B cell (primary cell): ENCODE data around the gene EXD3. TPM values are rescaled to one million over a fixed set of nuclear protein-coding genes. Genes with fewer than 3 reads are reported as not detected.

Experiments used
- ATAC-seq: fragments of 200-7000 bp; cut with Tn5 transposase; one replicate; pipeline ENCODE4 v1.10.0; 2021; ENCODE audit warnings: low read depth, mild to moderate bottlenecking, moderate number of reproducible peaks, moderate library complexity
- CTCF ChIA-PET: fragments of 350-600 bp; sonication (Branson Sonifier 250); formaldehyde crosslinking; loops from one replicate; lab custom pipeline; 2021; ENCODE audit warnings: antibody characterized with exemption, inconsistent platforms; lab: Charles Lee
- POLR2A ChIA-PET: fragments of 350-600 bp; sonication (Branson Sonifier 250); formaldehyde crosslinking; loops from one replicate; lab custom pipeline; 2021; ENCODE audit warnings: antibody characterized with exemption; lab: Charles Lee
- DNase-seq: peaks from one replicate; pipeline ENCODE4 v3.0.0; 2013
- H2AFZ ChIP-seq: 2 replicates; pipeline ENCODE4 v1.6.1; 2012; ENCODE audit warnings: mild to moderate bottlenecking, low read depth, low read length; ENCODE audit not compliant: insufficient read depth, poor library complexity, severe bottlenecking
- H3K27ac ChIP-seq, 2 donors: 1 replicate in 1 of 2; 2 replicates in 1 of 2; pipeline ENCODE4 v1.5.1; 2012 to 2013; ENCODE audit warnings: low read length in 2 of 2, mild to moderate bottlenecking in 2 of 2, moderate library complexity in 1 of 2
- H3K27me3 ChIP-seq, 4 experiments: fragments of 200-600 bp in 1 of 4; sonication (generic) in 1 of 4; replicated peaks in 1 of 4; 1 replicate in 2 of 4; 2 replicates in 2 of 4; pipeline versions ENCODE4 v1.6.1 to v1.7.0; 2013 to 2016; ENCODE audit warnings: low read length in 3 of 4, mild to moderate bottlenecking in 2 of 4, mixed read lengths in 1 of 4, moderate library complexity in 1 of 4; ENCODE audit not compliant: insufficient read depth in 4 of 4, control insufficient read depth in 3 of 4; ENCODE audit errors: control extremely low read depth in 1 of 4
- H3K36me3 ChIP-seq, 2 experiments: replicated peaks in 1 of 2; 1 replicate in 1 of 2; 2 replicates in 1 of 2; pipeline versions ENCODE4 v1.6.1 to v1.7.1; 2013; ENCODE audit warnings: low read length in 1 of 2; ENCODE audit not compliant: insufficient read depth in 2 of 2, control insufficient read depth in 1 of 2; ENCODE audit errors: control extremely low read depth in 1 of 2, extremely low read depth in 1 of 2
- H3K4me1 ChIP-seq, 2 donors: fragments of 200-600 bp in 1 of 2; sonication (generic) in 1 of 2; 1 replicate in 1 of 2; 2 replicates in 1 of 2; pipeline versions ENCODE4 v1.5.1 to v1.6.1; 2013 to 2017; ENCODE audit warnings: low read length in 2 of 2; ENCODE audit not compliant: control insufficient read depth in 2 of 2, insufficient read depth in 2 of 2
- H3K4me2 ChIP-seq: replicated peaks from 2 replicates; pipeline ENCODE3; 2012; ENCODE audit warnings: mild to moderate bottlenecking, low read depth, low read length; ENCODE audit not compliant: poor library complexity, severe bottlenecking
- H3K4me3 ChIP-seq, 5 experiments: fragments of 200-600 bp in 1 of 5; sonication (generic) in 1 of 5; 1 replicate in 3 of 5; 2 replicates in 2 of 5; pipeline versions ENCODE4 v1.5.1 to v1.7.0; 2011 to 2016; ENCODE audit warnings: low read length in 4 of 5, mild to moderate bottlenecking in 4 of 5, low read depth in 2 of 5, control low read depth in 1 of 5, moderate library complexity in 1 of 5; ENCODE audit not compliant: insufficient read depth in 1 of 5; ENCODE audit errors: control extremely low read depth in 1 of 5, extremely low read depth in 1 of 5
- H3K79me2 ChIP-seq: fragments of 200-600 bp; sonication (generic); one replicate; pipeline ENCODE4 v1.6.0; 2016; ENCODE audit warnings: low read length; ENCODE audit not compliant: control insufficient read depth, insufficient read depth
- H3K9ac ChIP-seq: fragments of 200-600 bp; sonication (generic); 2 replicates; pipeline ENCODE4 v1.6.1; 2017; ENCODE audit warnings: mild to moderate bottlenecking, low read length, moderate library complexity
- H3K9me3 ChIP-seq, 3 donors: one replicate each; pipeline versions ENCODE4 v1.6.1 to v1.7.1; 2013; ENCODE audit warnings: low read length in 2 of 3; ENCODE audit not compliant: control insufficient read depth in 2 of 3, insufficient read depth in 1 of 3; ENCODE audit errors: control extremely low read depth in 1 of 3
- H4K20me1 ChIP-seq: 2 replicates; pipeline ENCODE4 v1.6.0; 2012; ENCODE audit warnings: mild to moderate bottlenecking, low read length; ENCODE audit not compliant: insufficient read depth, control insufficient read depth, poor library complexity, severe bottlenecking
- H3K27ac Mint-ChIP-seq: one replicate; pipeline ENCODE4 v1.8.0; 2021; ENCODE audit warnings: mixed read lengths
- H3K27me3 Mint-ChIP-seq: one replicate; pipeline ENCODE4 v1.8.0; 2021; ENCODE audit warnings: mixed read lengths
- H3K4me1 Mint-ChIP-seq: one replicate; pipeline ENCODE4 v1.8.0; 2021; ENCODE audit warnings: mixed read lengths
- H3K4me3 Mint-ChIP-seq: one replicate; pipeline ENCODE4 v1.8.0; 2021; ENCODE audit warnings: mixed read lengths
- H3K9me3 Mint-ChIP-seq: one replicate; pipeline ENCODE4 v1.8.0; 2022; ENCODE audit warnings: mixed read lengths; ENCODE audit not compliant: insufficient read depth
- EZH2 ChIP-seq: IDR thresholded peaks from 2 replicates; pipeline ENCODE4 v1.6.1; 2012; ENCODE audit warnings: borderline replicate concordance, low read depth, mild to moderate bottlenecking, moderate library complexity, low read length; ENCODE audit not compliant: insufficient read depth, poor library complexity, severe bottlenecking
- WGBS: methylation state at CpG from one replicate; pipeline ENCODE4 v1.1.5; 2013; ENCODE audit warnings: missing lambda C conversion rate; ENCODE audit not compliant: insufficient coverage; 5-methylcytosine and 5-hydroxymethylcytosine counted together
- intact Hi-C: fragments of 100-400 bp; cut with micrococcal nuclease; formaldehyde crosslinking; loops from one replicate; pipeline ENCODE4 v1.10.0; 2022
- polyA plus RNA-seq: library from polyadenylated mRNA; depleted of rRNA; stranded (reverse); fragments of >200 nt; gene quantifications from 2 replicates; pipeline ENCODE4 v1.2.3, GENCODE V29; 2012
- total RNA-seq, 2 donors: library from RNA; stranded (reverse); fragments of 120-200 nt in 1 of 2; gene quantifications; 1 replicate in 1 of 2; 2 replicates in 1 of 2; pipeline versions ENCODE4 v1.2.3 to v1.2.4, GENCODE V29; 2013 to 2022
- TF ChIP-seq, protein P1 (sequence below): fragments of 200-600 bp; IDR thresholded peaks from one replicate; pipeline ENCODE4 v1.8.0; 2022; ENCODE audit warnings: antibody characterized with exemption, mild to moderate bottlenecking

The EXD3 gene
- total and polyA plus RNA-seq, 2 donors (not counting 1 experiment from before 2014, with no cell fraction given): 22.5 to 23.7 TPM

DNA sequence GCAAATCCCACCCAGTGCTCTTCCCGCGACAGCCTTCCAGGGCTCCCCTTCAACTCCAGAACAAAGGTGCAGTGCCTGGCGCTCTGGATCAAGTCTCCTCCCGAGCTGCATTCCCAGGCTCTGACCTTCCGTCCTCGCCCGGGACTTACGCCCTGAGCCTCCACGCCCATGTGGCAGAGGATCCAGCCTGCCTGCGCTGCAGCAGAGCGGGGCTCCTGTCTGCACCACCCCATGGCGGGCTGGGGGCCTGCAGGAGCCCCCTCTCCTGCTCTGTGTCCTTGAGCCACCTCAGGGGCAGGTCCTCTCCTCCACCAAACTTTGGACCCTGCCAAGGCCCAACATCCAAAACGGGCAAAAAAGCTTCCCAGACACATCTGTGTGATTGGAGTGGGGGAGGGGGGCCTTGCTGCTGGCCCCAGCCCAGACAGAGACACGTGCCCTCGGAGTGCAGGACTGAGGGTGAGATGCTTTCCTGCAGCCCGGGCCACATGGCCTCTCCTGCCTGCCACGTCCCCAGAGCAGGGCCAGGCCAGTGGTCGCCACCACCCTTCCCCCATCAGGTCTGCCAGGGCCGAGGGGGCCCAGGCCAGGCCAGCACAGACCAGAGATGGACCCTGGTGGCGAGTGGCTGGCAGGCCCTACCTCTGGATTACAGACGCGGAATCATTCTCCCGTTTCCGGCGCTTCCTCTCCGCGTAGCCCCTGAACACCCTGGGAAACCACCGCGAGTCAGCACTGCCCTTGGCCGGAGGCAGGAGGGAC lies 31.8 kb upstream of the EXD3 start:
- Histone ChIP-seq H3K4me2 (peak overlapping the region; percentile 91), H3K4me1 (peaks cover 41 to 62% of the 10 kb centered on the region in 2 donors), H3K27ac (peak overlapping the region; percentile 41 to 73), H3K9ac (peak overlapping the region; percentile 66), H4K20me1 (peaks cover 16% of the 10 kb centered on the region), H3K27me3 (no peaks in the 10 kb centered on the region), H2AFZ (peak overlapping the region; percentile 54), H3K79me2 (peaks cover 3% of the 10 kb centered on the region), H3K9me3 (peaks cover 0 to 6% (median 0%) of the 10 kb centered on the region in 3 donors), H3K36me3 (peaks cover 0 to 3% of the 10 kb centered on the region in 2 experiments), H3K4me3 (peak overlapping the region in 4 of 5 experiments; percentile 54 to 71 (median 60))
- Mint-ChIP-seq H3K9me3 (no peaks in the 10 kb centered on the region), H3K4me1 (peaks cover 33% of the 10 kb centered on the region), H3K27ac (peak overlapping the region; percentile 79), H3K4me3 (peak overlapping the region; percentile 85), H3K27me3 (no peaks in the 10 kb centered on the region)
- intact Hi-C loops: loop anchor here (1.0 to 10.0 kb wide), 3 partner anchors 31 to 660 kb away; partner anchors contain the start of genes CCDC183, EXD3, MRPL41 and NOXA1
- CTCF ChIA-PET: no interaction called here
- 85% methylated on average over 26 of the region's 30 CpGs for WGBS
- DNase-seq: no peak
- ATAC-seq: no peak
- TF ChIP-seq EZH2: no peak
- POLR2A ChIA-PET: interaction anchor here (1.4 kb wide), 1 partner anchor 32 kb away, joined by 9 read pairs; the partner anchor contains the start of genes EXD3 and NOXA1

DNA sequence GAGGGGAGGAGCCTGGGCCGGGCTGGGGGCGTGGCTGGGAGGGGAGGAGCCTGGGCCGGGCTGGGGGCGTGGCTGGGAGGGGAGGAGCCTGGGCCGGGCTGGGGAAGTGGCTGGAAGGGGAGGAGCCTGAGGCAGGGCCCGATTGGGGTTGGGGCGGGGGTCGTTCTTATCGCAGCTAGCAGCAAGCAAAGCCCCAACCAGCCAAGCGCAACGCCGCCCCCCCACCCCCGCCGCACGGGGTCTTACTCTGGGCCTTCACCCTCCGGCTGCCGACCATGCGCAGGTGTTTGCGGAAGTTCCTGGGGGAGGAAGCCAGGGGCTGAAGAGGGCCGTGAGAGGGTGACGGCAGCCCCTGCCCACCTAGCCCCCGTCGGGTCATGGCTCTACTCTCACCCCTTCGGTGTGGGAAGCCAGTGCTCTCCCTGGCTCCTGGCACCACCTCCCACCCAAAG lies 31.2 kb upstream of the EXD3 start:
- Mint-ChIP-seq H3K27me3 (no peaks in the 10 kb centered on the region), H3K9me3 (no peaks in the 10 kb centered on the region), H3K4me1 (peaks cover 29% of the 10 kb centered on the region), H3K4me3 (peak overlapping the region; percentile 85), H3K27ac (peak overlapping the region; percentile 79)
- H3K27ac ChIP-seq: peak overlapping the region; percentile 41 to 73
- peak; percentile 52 for ATAC-seq
- H3K27me3 ChIP-seq: no peaks in the 10 kb centered on the region
- no peaks in the 10 kb centered on the region for H3K79me2 ChIP-seq
- peak overlapping the region; percentile 54 for H2AFZ ChIP-seq
- ChIA-PET CTCF (no interaction called here), POLR2A (interaction anchor here (1.4 kb wide), 1 partner anchor 32 kb away, joined by 9 read pairs; the partner anchor contains the start of genes EXD3 and NOXA1)
- peak overlapping the region; percentile 66 for H3K9ac ChIP-seq
- WGBS: 7% methylated on average over 15 of the region's 24 CpGs
- H3K4me2 ChIP-seq: peak overlapping the region; percentile 91
- H4K20me1 ChIP-seq: peaks cover 16% of the 10 kb centered on the region
- peaks cover 37 to 57% of the 10 kb centered on the region in 2 donors for H3K4me1 ChIP-seq
- intact Hi-C loops: loop anchor here (1.0 to 10.0 kb wide), 3 partner anchors 31 to 659 kb away; partner anchors contain the start of genes CCDC183, EXD3, MRPL41 and NOXA1
- peaks cover 0 to 6% (median 0%) of the 10 kb centered on the region in 3 donors for H3K9me3 ChIP-seq
- peak; percentile 86 for DNase-seq
- TF ChIP-seq, protein P1, sequence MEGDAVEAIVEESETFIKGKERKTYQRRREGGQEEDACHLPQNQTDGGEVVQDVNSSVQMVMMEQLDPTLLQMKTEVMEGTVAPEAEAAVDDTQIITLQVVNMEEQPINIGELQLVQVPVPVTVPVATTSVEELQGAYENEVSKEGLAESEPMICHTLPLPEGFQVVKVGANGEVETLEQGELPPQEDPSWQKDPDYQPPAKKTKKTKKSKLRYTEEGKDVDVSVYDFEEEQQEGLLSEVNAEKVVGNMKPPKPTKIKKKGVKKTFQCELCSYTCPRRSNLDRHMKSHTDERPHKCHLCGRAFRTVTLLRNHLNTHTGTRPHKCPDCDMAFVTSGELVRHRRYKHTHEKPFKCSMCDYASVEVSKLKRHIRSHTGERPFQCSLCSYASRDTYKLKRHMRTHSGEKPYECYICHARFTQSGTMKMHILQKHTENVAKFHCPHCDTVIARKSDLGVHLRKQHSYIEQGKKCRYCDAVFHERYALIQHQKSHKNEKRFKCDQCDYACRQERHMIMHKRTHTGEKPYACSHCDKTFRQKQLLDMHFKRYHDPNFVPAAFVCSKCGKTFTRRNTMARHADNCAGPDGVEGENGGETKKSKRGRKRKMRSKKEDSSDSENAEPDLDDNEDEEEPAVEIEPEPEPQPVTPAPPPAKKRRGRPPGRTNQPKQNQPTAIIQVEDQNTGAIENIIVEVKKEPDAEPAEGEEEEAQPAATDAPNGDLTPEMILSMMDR: no peak
- TF ChIP-seq EZH2: no peak
- H3K36me3 ChIP-seq: peaks cover 0 to 3% of the 10 kb centered on the region in 2 experiments
- H3K4me3 ChIP-seq: peak overlapping the region in 4 of 5 experiments; percentile 54 to 71 (median 60)
